ENCODE results near the gene MARVELD3.

GRCh38 chr16:71658771-71659170 lies 32.8 kb downstream of the MARVELD3 start:
- TF ChIP-seq POLR2A (IDR thresholded peaks at IDR 0.05; ENCODE audit: low read depth, low read length) = no peak
- no peak for TF ChIP-seq POLR2AphosphoS5 (IDR thresholded peaks at IDR 0.05; ENCODE audit: low read depth, low read length)
- TF ChIP-seq TAF1 (IDR thresholded peaks at IDR 0.05; ENCODE audit: borderline replicate concordance, low read depth, low read length) = no peak
